Endothelial cell of umbilical vein (primary cell): ENCODE results near the gene CRISPLD2. TPM values are rescaled to one million over a fixed set of nuclear protein-coding genes. Genes with fewer than 3 reads are reported as not detected.

Source experiments
- BruUV-seq: library from RNA; stranded (reverse); fragments of 400-500 nt; replicated peaks from 2 replicates; lab custom pipeline; 2021; lab: Mats Ljungman, UMichigan
- CTCF ChIA-PET: fragments of 300-600, 350-600 bp; sonication (Branson Sonifier 250); formaldehyde crosslinking; loops from one replicate; lab custom pipeline; 2021; ENCODE audit warnings: antibody characterized with exemption, inconsistent platforms; lab: Charles Lee
- POLR2A ChIA-PET: fragments of 300-600, 350-600 bp; sonication (Branson Sonifier 250); formaldehyde crosslinking; loops from one replicate; lab custom pipeline; 2021; ENCODE audit warnings: antibody characterized with exemption, inconsistent platforms; lab: Charles Lee
- DNase-seq: peaks from one replicate; pipeline ENCODE4 v3.0.0-alpha.2; 2011; ENCODE audit warnings: low read depth, low spot score
- FAIRE-seq: peaks from 2 replicates; lab custom pipeline; 2011; peaks lifted over from hg19 to GRCh38; lab: Jason Lieb, UNC
- H2AFZ ChIP-seq: 2 replicates; pipeline ENCODE4 v1.6.0; 2012; ENCODE audit warnings: low read depth, low read length, control low read depth, inconsistent platforms
- H3K27ac ChIP-seq: 2 replicates; pipeline ENCODE4 v1.5.1; 2011; ENCODE audit warnings: low read depth, mild to moderate bottlenecking, control low read depth, low read length, moderate library complexity; ENCODE audit not compliant: insufficient read depth
- H3K27me3 ChIP-seq, 2 experiments: 2 replicates each; pipeline versions ENCODE4 v1.6.0 to v1.6.1; 2011; ENCODE audit warnings: low read length in 2 of 2, mixed read lengths in 1 of 2; ENCODE audit not compliant: control insufficient read depth in 2 of 2, insufficient read depth in 2 of 2
- H3K36me3 ChIP-seq, 2 experiments: 2 replicates in 1 of 2; 3 replicates in 1 of 2; pipeline ENCODE4 v1.5.1; 2011; ENCODE audit warnings: low read length in 2 of 2, mild to moderate bottlenecking in 1 of 2, moderate library complexity in 1 of 2; ENCODE audit not compliant: control insufficient read depth in 2 of 2, insufficient read depth in 2 of 2; ENCODE audit errors: extremely low read depth in 1 of 2
- H3K4me1 ChIP-seq: 3 replicates; pipeline ENCODE4 v1.5.1; 2011; ENCODE audit warnings: mild to moderate bottlenecking, low read length; ENCODE audit not compliant: control insufficient read depth, insufficient read depth; ENCODE audit errors: extremely low read depth
- H3K4me2 ChIP-seq: 2 replicates; pipeline ENCODE4 v1.6.1; 2011; ENCODE audit warnings: low read length, control low read depth, mixed read lengths; ENCODE audit not compliant: insufficient read depth
- H3K4me3 ChIP-seq, 3 experiments: fragments of 200-600 bp in 1 of 3; sonication (generic), shearing (Covaris generic) in 1 of 3; replicated peaks in 1 of 3; 2 replicates each; pipeline ENCODE4 v1.5.1; 2011 to 2016; ENCODE audit warnings: control low read depth in 3 of 3, low read length in 3 of 3, mild to moderate bottlenecking in 2 of 3, inconsistent platforms in 1 of 3, low read depth in 1 of 3, moderate library complexity in 1 of 3; ENCODE audit not compliant: insufficient read depth in 1 of 3
- H3K79me2 ChIP-seq: 2 replicates; pipeline ENCODE4 v1.6.0; 2012; ENCODE audit warnings: low read length, inconsistent platforms; ENCODE audit not compliant: control insufficient read depth, insufficient read depth
- H3K9ac ChIP-seq: replicated peaks from 2 replicates; pipeline ENCODE3; 2011; ENCODE audit warnings: low read length, control low read depth; ENCODE audit not compliant: insufficient read depth; ENCODE audit errors: extremely low read depth
- H3K9me1 ChIP-seq: replicated peaks from 3 replicates; pipeline ENCODE4 v1.6.0; 2011; ENCODE audit warnings: mild to moderate bottlenecking, low read length; ENCODE audit not compliant: control insufficient read depth, insufficient read depth; ENCODE audit errors: extremely low read depth
- H3K9me3 ChIP-seq: replicated peaks from 2 replicates; pipeline ENCODE4 v1.5.1; 2012; ENCODE audit warnings: low read length, inconsistent platforms; ENCODE audit not compliant: control insufficient read depth, insufficient read depth
- H4K20me1 ChIP-seq: replicated peaks from 2 replicates; pipeline ENCODE3; 2011; ENCODE audit warnings: mild to moderate bottlenecking, low read length; ENCODE audit not compliant: control insufficient read depth, insufficient read depth; ENCODE audit errors: extremely low read depth
- EZH2 ChIP-seq: IDR thresholded peaks from 2 replicates; pipeline ENCODE4 v1.6.1; 2012; ENCODE audit warnings: borderline replicate concordance, low read depth, mild to moderate bottlenecking, moderate library complexity, low read length, inconsistent platforms; ENCODE audit not compliant: severe bottlenecking
- JUN ChIP-seq: IDR thresholded peaks from 2 replicates; pipeline ENCODE4 v1.6.1; 2011; ENCODE audit warnings: borderline replicate concordance, low read depth; ENCODE audit not compliant: insufficient read length, insufficient read depth
- MAX ChIP-seq: IDR thresholded peaks from 2 replicates; pipeline ENCODE4 v1.6.1; 2011; ENCODE audit not compliant: insufficient read depth, insufficient read length
- MYC ChIP-seq: IDR thresholded peaks from one replicate; pipeline ENCODE4 v1.6.1; 2011; ENCODE audit warnings: mild to moderate bottlenecking, low read depth, low read length
- POLR2A ChIP-seq: IDR thresholded peaks from 2 replicates; pipeline ENCODE4 v1.6.1; 2012; ENCODE audit warnings: low read depth, mild to moderate bottlenecking, control low read depth, low read length
- dilution Hi-C: fragments of 300-500 bp; cut with MboI; formaldehyde crosslinking; loops from one replicate; pipeline ENCODE4 v1.15.0; 2019; ENCODE audit warnings: low sequenced_read_pairs; ENCODE audit not compliant: extremely low pct_ligation_motif_present
- intact Hi-C: fragments of 100-400 bp; cut with micrococcal nuclease; formaldehyde crosslinking; loops from one replicate; pipeline ENCODE4 v1.10.0; 2022
- polyA plus RNA-seq, 4 experiments: library from polyadenylated mRNA; depleted of rRNA in 3 of 4; stranded (reverse) in 3 of 4; unstranded in 1 of 4; fragments of >200 nt; gene quantifications; 2 replicates each; pipeline versions ENCODE4 v1.2.1 to v1.2.3, GENCODE V29; 2011 to 2012; ENCODE audit warnings: missing spikeins in 1 of 4
- total RNA-seq: library from RNA; stranded (reverse); gene quantifications from 2 replicates; pipeline ENCODE4 v1.2.3, GENCODE V29; 2021

The CRISPLD2 gene
- total and polyA plus RNA-seq, 2 donors (not counting 3 experiments of a cell fraction or from before 2014, with no cell fraction given) = 0.14 to 0.73 TPM

GRCh38 chr16:84928679-84929420 lies 109.1 kb downstream of the CRISPLD2 start:
- dilution Hi-C loops (no loop called here), intact Hi-C loops (loop anchor here (5.0 kb wide), 1 partner anchor 772 kb away; no protein-coding TSS in a partner anchor)
- H3K9me3 ChIP-seq = no peaks in the 10 kb centered on the region
- no peaks in the 10 kb centered on the region for H3K27me3 ChIP-seq
- TF ChIP-seq EZH2 (no peak), MAX (no peak), MYC (no peak), POLR2A (no peak), JUN (no peak)
- no peak overlapping the region for H3K4me3 ChIP-seq
- no peak for DNase-seq
- no peaks in the 10 kb centered on the region for H3K9me1 ChIP-seq
- POLR2A ChIA-PET = no interaction called here
- CTCF ChIA-PET = interaction anchor here (1.4 to 5.8 kb wide), 4 partner anchors 24 to 159 kb away, joined by 3 to 73 read pairs (median 40); no protein-coding TSS in a partner anchor
- H3K27ac ChIP-seq = no peak overlapping the region
- no peak overlapping the region for H3K9ac ChIP-seq
- H4K20me1 ChIP-seq = no peaks in the 10 kb centered on the region
- H3K4me1 ChIP-seq = no peaks in the 10 kb centered on the region
- FAIRE-seq = no peak
- H3K36me3 ChIP-seq = no peaks in the 10 kb centered on the region
- H3K4me2 ChIP-seq = no peak overlapping the region
- no peaks in the 10 kb centered on the region for H3K79me2 ChIP-seq
- no TSS peak for BruUV-seq
- H2AFZ ChIP-seq = no peak overlapping the region
